NCI-H1694 treated with DMSO at 0.1 percent for 48 hours (cell line): ENCODE measurements around the gene RXFP1.
"Not testable (repeated sequence)": the region's sequence is repeated elsewhere in the genome, so short reads cannot be mapped to it uniquely, and the experiment has no call there.

Source experiments
- DNase-seq: peaks from one replicate; lab custom pipeline; 2025; lab: John Stamatoyannopoulos, UW

Gene RXFP1

GRCh38 chr4:158617956-158618355 lies 96.3 kb downstream of the RXFP1 start:
- DNase-seq, result no peak

- no peak for DNase-seq
Measured at GRCh38 chr4:158621729-158622128, 100.0 kb downstream of the RXFP1 start.

GRCh38 chr4:158622251-158622650 lies 100.6 kb downstream of the RXFP1 start:
- DNase-seq, result no peak

DNA sequence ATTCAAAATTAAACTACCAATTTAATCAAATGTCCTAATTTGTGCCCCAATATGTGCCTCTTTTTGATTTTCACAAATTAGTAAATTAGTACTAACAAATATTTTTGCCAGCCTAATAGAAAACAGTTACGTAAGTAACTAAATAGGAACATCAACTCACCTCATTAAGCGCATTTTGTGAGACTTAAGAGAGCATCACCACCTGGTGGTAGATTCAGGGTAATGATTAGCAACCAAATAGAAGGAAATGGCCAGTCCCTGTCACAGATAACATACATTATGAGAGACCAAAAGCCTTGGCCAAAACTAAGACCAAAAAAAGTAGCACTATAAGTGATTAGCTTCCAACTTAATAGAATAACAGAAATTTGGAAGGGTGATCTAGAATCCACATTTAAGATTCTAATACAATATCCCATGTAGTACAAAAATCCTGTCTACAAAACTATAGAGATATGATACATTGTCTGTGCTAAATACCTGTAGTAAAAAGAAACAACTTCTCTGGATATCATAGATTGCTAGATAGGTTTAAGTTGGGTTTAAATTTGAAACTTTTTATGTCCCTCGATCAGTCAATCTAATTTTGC lies 103.3 kb downstream of the RXFP1 start:
- peak; percentile 61 for DNase-seq

- no peak for DNase-seq
Measured at GRCh38 chr4:158625544-158625943, 103.9 kb downstream of the RXFP1 start.

GRCh38 chr4:158630893-158631292 lies 109.2 kb downstream of the RXFP1 start:
- DNase-seq, result no peak

- no peak for DNase-seq
Measured at GRCh38 chr4:158636619-158637018, 114.9 kb downstream of the RXFP1 start.

DNA sequence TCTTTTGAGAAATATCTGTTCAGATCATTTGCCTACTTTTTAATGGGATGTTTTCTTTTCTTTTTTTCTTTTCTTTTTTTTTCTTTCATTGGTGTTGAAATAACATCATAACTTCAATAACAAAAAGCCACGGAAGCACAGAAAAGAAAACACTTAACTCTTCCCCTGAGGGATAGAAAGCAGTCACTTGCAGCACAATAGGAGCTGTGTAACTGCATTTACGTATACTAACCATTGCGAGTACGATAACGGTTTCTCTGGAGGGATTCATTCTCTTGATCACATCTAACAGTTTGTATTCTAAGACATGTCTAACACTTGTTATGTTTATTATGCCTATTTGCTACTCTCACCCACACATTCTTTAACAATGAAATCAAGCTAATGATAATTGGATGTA lies 122.7 kb downstream of the RXFP1 start:
- DNase-seq, result no peak

- no peak for DNase-seq
Measured at GRCh38 chr4:158644760-158645159, 123.1 kb downstream of the RXFP1 start.

DNA sequence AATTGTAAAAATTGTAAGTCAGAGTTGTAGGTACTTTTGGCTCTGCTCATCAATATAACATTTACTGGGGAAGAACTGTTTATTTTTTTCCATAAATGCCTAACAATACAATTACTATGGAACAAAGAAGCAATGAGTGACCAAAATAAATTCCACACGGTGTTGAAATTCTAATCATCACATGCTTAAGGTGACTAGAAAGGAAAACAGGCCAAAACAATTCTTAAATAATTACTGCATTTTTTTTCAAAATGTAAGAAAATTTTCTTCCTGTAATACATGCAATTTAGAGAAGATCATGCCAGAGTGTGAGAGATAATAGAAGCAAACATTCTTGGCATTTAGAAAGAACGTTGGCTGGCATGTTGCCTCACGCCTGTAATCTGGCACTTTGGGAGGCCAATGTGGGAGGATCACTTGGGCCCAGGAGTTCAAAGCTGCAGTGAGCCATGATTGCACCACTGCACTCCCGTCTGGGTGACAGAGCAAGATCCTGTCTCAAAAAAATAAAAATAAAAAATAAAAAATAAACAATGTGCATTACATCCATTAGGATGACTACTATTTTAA lies 127.5 kb downstream of the RXFP1 start:
- DNase-seq, result no peak

GRCh38 chr4:158652920-158653319 lies 131.2 kb downstream of the RXFP1 start:
- DNase-seq, result no peak

GRCh38 chr4:158656439-158656838 lies 134.8 kb downstream of the RXFP1 start:
- no peak for DNase-seq

GRCh38 chr4:158657291-158657690 lies 135.6 kb downstream of the RXFP1 start:
- DNase-seq, result no peak

- DNase-seq, result not testable (repeated sequence)
Measured at GRCh38 chr4:158663255-158663654, 141.6 kb downstream of the RXFP1 start.

- DNase-seq, result not testable (repeated sequence)
Measured at GRCh38 chr4:158663707-158664625, 142.3 kb downstream of the RXFP1 start.

GRCh38 chr4:158664806-158665205 lies 143.1 kb downstream of the RXFP1 start:
- no peak for DNase-seq

- no peak for DNase-seq
Measured at GRCh38 chr4:158666892-158667291, 145.2 kb downstream of the RXFP1 start.

GRCh38 chr4:158667651-158668198 lies 146.0 kb downstream of the RXFP1 start:
- DNase-seq, result no peak

GRCh38 chr4:158669310-158669709 lies 147.6 kb downstream of the RXFP1 start:
- no peak for DNase-seq

GRCh38 chr4:158670975-158671664 lies 149.4 kb downstream of the RXFP1 start:
- DNase-seq, result no peak

GRCh38 chr4:158671665-158671914 lies 149.9 kb downstream of the RXFP1 start, which contains the start of gene C4orf46:
TSS of gene C4orf46 (minus strand) at chr4:158671887. CDS start at chr4:158671801, 86 bp downstream.
- DNase-seq, result no peak
